ENCODE data around the gene KRTAP12-2. TPM values are rescaled to one million over a fixed set of nuclear protein-coding genes. Genes with fewer than 3 reads are reported as not detected.

The KRTAP12-2 gene
- total and polyA plus RNA-seq, 2 donors (not counting 1 experiment from before 2014, with no cell fraction given), result not detected

DNA sequence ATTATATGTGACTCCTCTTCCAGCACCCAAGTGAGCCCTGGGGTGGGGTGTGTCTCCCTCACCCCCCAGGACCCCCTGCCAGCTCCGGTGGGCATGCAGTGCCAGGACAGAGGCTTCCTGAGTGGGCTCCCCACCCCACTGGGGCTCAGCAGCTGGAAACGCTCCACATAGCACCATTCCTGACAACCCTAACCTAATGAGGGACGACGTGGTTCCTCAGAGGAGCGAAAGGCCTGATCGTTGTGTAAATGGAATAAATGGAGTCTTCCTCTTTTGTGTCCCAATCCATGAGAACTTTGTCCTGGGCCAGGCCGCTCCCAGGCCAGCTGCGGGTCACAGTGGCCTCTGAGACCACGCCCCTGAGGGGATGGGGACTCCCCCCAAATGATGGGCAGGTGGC is 46.4 kb upstream of the KRTAP12-2 start:
- no peaks in the 10 kb centered on the region for H3K9me3 ChIP-seq (ENCODE audit: control insufficient read depth, insufficient read depth, low read depth, low read length)
- no peak overlapping the region for H3K4me3 ChIP-seq (replicated peaks in 1 of 4; ENCODE audit: control extremely low read depth in 1 of 4, insufficient read depth in 1 of 4, low read depth in 3 of 4, low read length in 4 of 4)
- peaks cover 53% of the 10 kb centered on the region for H3K27me3 ChIP-seq (ENCODE audit: control insufficient read depth, insufficient read depth, low read length)
- TF ChIP-seq, protein P1, sequence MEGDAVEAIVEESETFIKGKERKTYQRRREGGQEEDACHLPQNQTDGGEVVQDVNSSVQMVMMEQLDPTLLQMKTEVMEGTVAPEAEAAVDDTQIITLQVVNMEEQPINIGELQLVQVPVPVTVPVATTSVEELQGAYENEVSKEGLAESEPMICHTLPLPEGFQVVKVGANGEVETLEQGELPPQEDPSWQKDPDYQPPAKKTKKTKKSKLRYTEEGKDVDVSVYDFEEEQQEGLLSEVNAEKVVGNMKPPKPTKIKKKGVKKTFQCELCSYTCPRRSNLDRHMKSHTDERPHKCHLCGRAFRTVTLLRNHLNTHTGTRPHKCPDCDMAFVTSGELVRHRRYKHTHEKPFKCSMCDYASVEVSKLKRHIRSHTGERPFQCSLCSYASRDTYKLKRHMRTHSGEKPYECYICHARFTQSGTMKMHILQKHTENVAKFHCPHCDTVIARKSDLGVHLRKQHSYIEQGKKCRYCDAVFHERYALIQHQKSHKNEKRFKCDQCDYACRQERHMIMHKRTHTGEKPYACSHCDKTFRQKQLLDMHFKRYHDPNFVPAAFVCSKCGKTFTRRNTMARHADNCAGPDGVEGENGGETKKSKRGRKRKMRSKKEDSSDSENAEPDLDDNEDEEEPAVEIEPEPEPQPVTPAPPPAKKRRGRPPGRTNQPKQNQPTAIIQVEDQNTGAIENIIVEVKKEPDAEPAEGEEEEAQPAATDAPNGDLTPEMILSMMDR (conservative IDR thresholded peaks at IDR 0.05 in 1 of 2, IDR thresholded peaks at IDR 0.05 in 1 of 2; ENCODE audit: low read depth in 1 of 2, low read length in 2 of 2), result no peak
- TF ChIP-seq EZH2 (IDR thresholded peaks at IDR 0.05; ENCODE audit: low read length, missing control alignments), result no peak
- H2AFZ ChIP-seq (ENCODE audit: low read length), result no peak overlapping the region
- no peak overlapping the region for H3K4me2 ChIP-seq (ENCODE audit: extremely low read depth, insufficient read depth, low read length)
- no peaks in the 10 kb centered on the region for H4K20me1 ChIP-seq (ENCODE audit: control insufficient read depth, extremely low read depth, insufficient read depth, low read length)
- no peaks in the 10 kb centered on the region for H3K4me1 ChIP-seq (ENCODE audit: control insufficient read depth, extremely low read depth, insufficient read depth, low read length)
- no peak overlapping the region for H3K27ac ChIP-seq (ENCODE audit: insufficient read depth, low read length)
- H3K9ac ChIP-seq (ENCODE audit: insufficient read depth, low read length), result no peak overlapping the region
- no peak for DNase-seq (ENCODE audit: low read depth in 2 of 2)
- no peaks in the 10 kb centered on the region for H3K79me2 ChIP-seq (ENCODE audit: control insufficient read depth, insufficient read depth, low read length)
- H3K36me3 ChIP-seq (ENCODE audit: control insufficient read depth, insufficient read depth, low read length), result no peaks in the 10 kb centered on the region

DNA sequence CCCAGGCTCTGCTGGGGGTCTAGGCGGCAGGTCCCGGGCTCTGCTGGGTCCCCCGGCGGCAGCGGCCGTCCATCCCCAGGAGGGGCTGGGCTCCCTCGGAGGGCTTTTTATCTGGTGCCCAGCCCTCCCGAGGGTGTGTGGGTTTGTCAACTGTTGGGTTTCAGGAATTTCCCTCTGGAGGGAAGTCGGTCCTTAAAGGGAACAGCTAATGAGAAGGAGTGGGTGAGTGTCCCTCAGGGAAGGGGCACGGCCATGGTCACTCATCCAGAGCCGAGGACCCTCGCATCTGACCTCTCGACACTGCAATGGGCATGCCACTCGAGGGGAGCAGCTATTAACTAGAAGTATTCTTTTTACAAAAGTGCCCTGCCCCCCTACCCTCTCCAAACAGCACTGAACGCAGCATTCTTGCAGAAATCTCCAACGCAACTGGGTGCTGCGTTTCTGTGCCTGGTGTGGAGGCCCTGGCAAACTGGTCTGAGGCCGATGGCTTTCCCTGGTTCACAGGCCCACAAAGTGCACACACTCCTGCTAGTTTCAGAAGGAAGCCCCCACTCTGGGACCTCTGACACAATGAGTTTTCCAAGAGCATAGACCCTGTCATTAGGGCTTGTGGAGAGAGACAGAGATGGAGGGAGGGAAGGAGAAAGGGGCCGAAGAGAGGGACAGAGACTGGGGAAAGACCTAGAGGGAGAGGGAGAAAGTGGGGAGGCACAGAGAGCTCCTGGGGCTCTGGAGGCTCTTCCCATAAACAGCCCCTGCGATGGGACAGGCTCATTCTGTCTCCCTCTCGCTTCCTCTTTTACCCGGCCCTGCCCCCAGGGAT is 45.7 kb upstream of the KRTAP12-2 start:
- peaks cover 59% of the 10 kb centered on the region for H3K27me3 ChIP-seq (ENCODE audit: control insufficient read depth, insufficient read depth, low read length)
- no peaks in the 10 kb centered on the region for H3K36me3 ChIP-seq (ENCODE audit: control insufficient read depth, insufficient read depth, low read length)
- H3K4me3 ChIP-seq (replicated peaks in 1 of 4; ENCODE audit: control extremely low read depth in 1 of 4, insufficient read depth in 1 of 4, low read depth in 3 of 4, low read length in 4 of 4), result no peak overlapping the region
- H2AFZ ChIP-seq (ENCODE audit: low read length), result no peak overlapping the region
- no peaks in the 10 kb centered on the region for H3K9me3 ChIP-seq (ENCODE audit: control insufficient read depth, insufficient read depth, low read depth, low read length)
- no peak overlapping the region for H3K4me2 ChIP-seq (ENCODE audit: extremely low read depth, insufficient read depth, low read length)
- no peak overlapping the region for H3K9ac ChIP-seq (ENCODE audit: insufficient read depth, low read length)
- no peaks in the 10 kb centered on the region for H3K79me2 ChIP-seq (ENCODE audit: control insufficient read depth, insufficient read depth, low read length)
- H3K4me1 ChIP-seq (ENCODE audit: control insufficient read depth, extremely low read depth, insufficient read depth, low read length), result no peaks in the 10 kb centered on the region
- TF ChIP-seq EZH2 (IDR thresholded peaks at IDR 0.05; ENCODE audit: low read length, missing control alignments), result peak; percentile 45
- TF ChIP-seq, protein P1 (conservative IDR thresholded peaks at IDR 0.05 in 1 of 2, IDR thresholded peaks at IDR 0.05 in 1 of 2; ENCODE audit: low read depth in 1 of 2, low read length in 2 of 2), result no peak
- no peaks in the 10 kb centered on the region for H4K20me1 ChIP-seq (ENCODE audit: control insufficient read depth, extremely low read depth, insufficient read depth, low read length)
- H3K27ac ChIP-seq (ENCODE audit: insufficient read depth, low read length), result no peak overlapping the region
- no peak for DNase-seq (ENCODE audit: low read depth in 2 of 2)

DNA sequence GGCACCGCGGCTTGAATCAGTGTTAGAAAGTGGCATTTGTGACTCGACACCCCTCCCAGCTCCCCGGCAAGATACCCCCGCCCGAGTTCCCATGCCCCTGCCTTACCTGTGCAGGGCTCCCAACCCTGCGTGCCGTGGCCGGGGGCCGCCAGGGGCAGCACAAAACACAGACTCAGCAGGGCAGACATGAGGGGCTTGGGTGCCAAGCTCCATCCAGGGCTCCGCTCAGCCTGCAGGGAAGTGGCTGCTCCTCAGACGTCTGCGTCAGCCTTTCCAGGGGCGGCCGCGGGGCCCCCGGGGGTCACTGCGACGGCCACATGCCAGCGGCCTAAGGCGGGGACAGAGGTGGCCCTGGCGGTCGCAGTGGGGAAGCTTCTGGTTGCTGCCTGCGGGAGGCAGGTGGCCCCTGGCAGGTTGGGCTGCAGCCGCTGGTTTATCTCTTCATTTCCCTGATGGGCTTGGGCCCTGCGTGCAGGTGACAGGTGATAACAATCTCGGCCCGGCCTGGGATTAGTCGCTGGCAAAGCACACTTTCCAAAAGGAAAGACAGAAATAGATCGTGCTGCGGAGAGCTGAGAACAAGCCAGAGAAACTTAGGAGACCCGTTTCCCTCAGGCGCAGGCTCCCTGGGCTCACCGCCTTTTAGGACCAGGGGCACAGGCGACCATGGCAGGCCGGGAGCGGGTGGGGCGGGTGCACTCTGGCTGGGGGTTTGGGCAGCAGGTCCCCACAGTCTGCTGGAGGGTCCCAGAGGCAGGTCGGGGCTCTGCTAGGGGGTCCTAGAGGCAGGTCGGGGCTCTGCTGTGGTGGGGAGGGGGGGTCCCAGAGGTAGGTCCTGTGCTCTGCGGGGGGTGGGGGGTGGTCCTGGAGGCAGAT is 44.8 kb upstream of the KRTAP12-2 start, which contains the start of gene TSPEAR:
Gene TSPEAR (minus strand): TSS at position 246 of the 876 bp plus-strand sequence. CDS start 58 bp downstream, at position 188.
- no peak for DNase-seq (ENCODE audit: low read depth in 2 of 2)
- Histone ChIP-seq H2AFZ (ENCODE audit: low read length) (no peak within 1 kb of the TSS), H3K9me3 (ENCODE audit: control insufficient read depth, insufficient read depth, low read depth, low read length) (no peaks in the 10 kb centered on the region), H3K4me3 (replicated peaks in 1 of 4; ENCODE audit: control extremely low read depth in 1 of 4, insufficient read depth in 1 of 4, low read depth in 3 of 4, low read length in 4 of 4) (no peak within 1 kb of the TSS), H3K4me2 (ENCODE audit: extremely low read depth, insufficient read depth, low read length) (no peak within 1 kb of the TSS), H4K20me1 (ENCODE audit: control insufficient read depth, extremely low read depth, insufficient read depth, low read length) (no peaks in the 10 kb centered on the region), H3K4me1 (ENCODE audit: control insufficient read depth, extremely low read depth, insufficient read depth, low read length) (no peaks in the 10 kb centered on the region), H3K9ac (ENCODE audit: insufficient read depth, low read length) (no peak within 1 kb of the TSS), H3K79me2 (ENCODE audit: control insufficient read depth, insufficient read depth, low read length) (no peaks in the 10 kb centered on the region), H3K27me3 (ENCODE audit: control insufficient read depth, insufficient read depth, low read length) (peaks cover 60% of the 10 kb centered on the region), H3K27ac (ENCODE audit: insufficient read depth, low read length) (no peak within 1 kb of the TSS), H3K36me3 (ENCODE audit: control insufficient read depth, insufficient read depth, low read length) (no peaks in the 10 kb centered on the region)
- TF ChIP-seq EZH2 (IDR thresholded peaks at IDR 0.05; ENCODE audit: low read length, missing control alignments), result peak; percentile 68
- TF ChIP-seq, protein P1 (conservative IDR thresholded peaks at IDR 0.05 in 1 of 2, IDR thresholded peaks at IDR 0.05 in 1 of 2; ENCODE audit: low read depth in 1 of 2, low read length in 2 of 2), result no peak

Data from fibroblast of lung (primary cell).